SU-DHL-6 (cell line): Measurements from ENCODE around the gene HTR3C.
"Not testable (repeated sequence)": the region's sequence is repeated elsewhere in the genome, so short reads cannot be mapped to it uniquely, and the experiment has no call there.

Source experiments
- H2AFZ ChIP-seq: fragments of 200-600 bp; sonication (generic); 2 replicates; pipeline ENCODE4 v1.6.1; 2014; ENCODE audit warnings: low read depth, mild to moderate bottlenecking, moderate library complexity, mixed read lengths, antibody characterized with exemption, low read length; ENCODE audit not compliant: severe bottlenecking
- H3F3A ChIP-seq: fragments of 200-600 bp; shearing (Covaris generic); 2 replicates; pipeline ENCODE4 v1.6.0; 2016; ENCODE audit warnings: antibody characterized with exemption, mild to moderate bottlenecking; ENCODE audit not compliant: insufficient read depth
- H3K27ac ChIP-seq: fragments of 200-600 bp; sonication (generic); 2 replicates; pipeline ENCODE4 v1.5.1; 2016; ENCODE audit warnings: low read depth, mild to moderate bottlenecking, low read length, moderate library complexity, mixed read lengths
- H3K27me3 ChIP-seq: fragments of 200-600 bp; sonication (generic), shearing (Covaris generic); 2 replicates; pipeline ENCODE4 v1.6.0; 2014; ENCODE audit warnings: mild to moderate bottlenecking, low read length
- H3K36me3 ChIP-seq: fragments of 200-600 bp; sonication (generic); 2 replicates; pipeline ENCODE4 v1.6.1; 2014; ENCODE audit warnings: mild to moderate bottlenecking, low read length, mixed read lengths
- H3K4me2 ChIP-seq: fragments of 300-600, 200-600 bp; shearing (Covaris generic), sonication (generic); 2 replicates; pipeline ENCODE4 v1.6.0; 2014; ENCODE audit warnings: low read length, low read depth, mild to moderate bottlenecking; ENCODE audit not compliant: poor library complexity, severe bottlenecking
- H3K4me3 ChIP-seq: fragments of 200-600 bp; sonication (generic); 2 replicates; pipeline ENCODE4 v1.5.1; 2014; ENCODE audit warnings: antibody characterized with exemption, low read length, mild to moderate bottlenecking, mixed read lengths; ENCODE audit not compliant: insufficient read depth, poor library complexity, severe bottlenecking
- H3K79me2 ChIP-seq: fragments of 200-600 bp; sonication (generic); 2 replicates; pipeline ENCODE4 v1.6.1; 2014; ENCODE audit warnings: mild to moderate bottlenecking, low read length, moderate library complexity; ENCODE audit not compliant: insufficient read depth
- H3K9ac ChIP-seq: fragments of 200-600 bp; sonication (generic); 2 replicates; pipeline ENCODE4 v1.7.0; 2014; ENCODE audit warnings: mild to moderate bottlenecking, low read length
- H3K9me2 ChIP-seq: fragments of 200-600 bp; sonication (generic); replicated peaks from 2 replicates; pipeline ENCODE4 v1.6.1; 2014; ENCODE audit warnings: low read length; ENCODE audit not compliant: insufficient read depth
- H3K9me3 ChIP-seq: fragments of 200-600 bp; sonication (generic); 2 replicates; pipeline ENCODE4 v1.6.1; 2014; ENCODE audit warnings: low read length, mixed read lengths; ENCODE audit not compliant: insufficient read depth
- H4K20me1 ChIP-seq: fragments of 200-600 bp; sonication (generic); 2 replicates; pipeline ENCODE4 v1.6.1; 2014; ENCODE audit warnings: low read depth, mild to moderate bottlenecking, antibody characterized with exemption, low read length, moderate library complexity, mixed read lengths
- EZH2phosphoT487 ChIP-seq: fragments of 200-600 bp; sonication (generic), shearing (Covaris generic); conservative IDR thresholded peaks from 2 replicates; pipeline ENCODE4 v1.6.1; 2018; ENCODE audit warnings: mild to moderate bottlenecking, antibody characterized with exemption, low read length, moderate library complexity, mixed read lengths
- TF ChIP-seq, protein P1 (sequence below): fragments of 200-600 bp; sonication (generic); IDR thresholded peaks from one replicate; pipeline ENCODE4 v1.5.1; 2017; ENCODE audit warnings: antibody characterized with exemption, mild to moderate bottlenecking, low read length, moderate library complexity; ENCODE audit not compliant: insufficient read depth, poor library complexity, severe bottlenecking

HTR3C gene

DNA sequence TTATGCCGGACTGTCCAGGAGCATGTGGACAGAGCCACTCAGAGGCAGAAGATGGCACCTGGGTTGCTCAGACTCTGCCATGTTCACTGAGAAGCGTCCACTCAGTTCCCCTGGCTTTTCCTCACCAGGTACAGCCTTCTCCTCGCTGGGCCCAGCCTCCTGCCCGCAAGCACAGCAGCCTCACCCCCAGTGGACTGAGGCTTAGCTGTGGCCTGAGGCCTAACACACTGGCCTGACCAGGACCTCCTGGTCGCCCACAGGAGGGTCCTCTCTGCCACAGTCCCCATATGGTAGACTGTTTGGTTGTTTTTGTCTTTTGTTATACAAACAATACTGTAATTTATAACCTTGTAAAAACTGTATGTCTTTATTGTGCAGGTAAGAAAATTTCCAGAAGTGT is 15.5 kb downstream of the HTR3C start:
- H3F3A ChIP-seq, result no peaks in the 10 kb centered on the region

DNA sequence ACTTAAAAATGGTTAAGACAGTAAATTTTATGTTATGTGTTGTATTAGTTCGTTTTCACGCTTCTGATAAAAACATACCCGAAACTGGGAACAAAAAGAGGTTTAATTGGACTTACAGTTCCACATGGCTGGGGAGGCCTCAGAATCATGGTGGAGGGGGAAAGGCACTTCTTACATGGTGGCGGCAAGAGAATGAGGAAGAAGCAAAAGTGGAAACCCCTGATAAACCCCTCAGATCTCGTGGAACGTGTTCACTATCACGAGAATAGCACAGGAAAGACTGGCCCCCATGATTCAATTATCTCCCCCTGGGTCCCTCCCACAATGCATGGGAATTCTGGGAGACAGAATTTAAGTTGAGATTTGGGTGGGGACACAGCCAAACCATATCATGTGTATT is 18.3 kb downstream of the HTR3C start:
- H3K79me2 ChIP-seq, H3K27ac ChIP-seq, H3K27me3 ChIP-seq, H3K36me3 ChIP-seq, H3K4me3 ChIP-seq, H3K4me2 ChIP-seq, H3K9me2 ChIP-seq, H3K9ac ChIP-seq, H3K9me3 ChIP-seq, H4K20me1 ChIP-seq, H3F3A ChIP-seq, H2AFZ ChIP-seq: not testable (repeated sequence)

More for the DNA sequence above, 15.5 kb downstream of the HTR3C start:
- Histone ChIP-seq H3K36me3 (no peaks in the 10 kb centered on the region; the same call in 1 of the 2 replicates), H3K4me2 (no peak overlapping the region), H3K9me3 (peaks cover 10% of the 10 kb centered on the region; the same call in 1 of the 2 replicates), H2AFZ (no peak overlapping the region), H3K79me2 (no peaks in the 10 kb centered on the region), H4K20me1 (no peaks in the 10 kb centered on the region), H3K9me2 (no peaks in the 10 kb centered on the region), H3K9ac (no peak overlapping the region), H3K4me3 (no peak overlapping the region), H3K27ac (no peak overlapping the region), H3K27me3 (no peaks in the 10 kb centered on the region; the same call in 1 of the 2 replicates)
- TF ChIP-seq, protein P1, sequence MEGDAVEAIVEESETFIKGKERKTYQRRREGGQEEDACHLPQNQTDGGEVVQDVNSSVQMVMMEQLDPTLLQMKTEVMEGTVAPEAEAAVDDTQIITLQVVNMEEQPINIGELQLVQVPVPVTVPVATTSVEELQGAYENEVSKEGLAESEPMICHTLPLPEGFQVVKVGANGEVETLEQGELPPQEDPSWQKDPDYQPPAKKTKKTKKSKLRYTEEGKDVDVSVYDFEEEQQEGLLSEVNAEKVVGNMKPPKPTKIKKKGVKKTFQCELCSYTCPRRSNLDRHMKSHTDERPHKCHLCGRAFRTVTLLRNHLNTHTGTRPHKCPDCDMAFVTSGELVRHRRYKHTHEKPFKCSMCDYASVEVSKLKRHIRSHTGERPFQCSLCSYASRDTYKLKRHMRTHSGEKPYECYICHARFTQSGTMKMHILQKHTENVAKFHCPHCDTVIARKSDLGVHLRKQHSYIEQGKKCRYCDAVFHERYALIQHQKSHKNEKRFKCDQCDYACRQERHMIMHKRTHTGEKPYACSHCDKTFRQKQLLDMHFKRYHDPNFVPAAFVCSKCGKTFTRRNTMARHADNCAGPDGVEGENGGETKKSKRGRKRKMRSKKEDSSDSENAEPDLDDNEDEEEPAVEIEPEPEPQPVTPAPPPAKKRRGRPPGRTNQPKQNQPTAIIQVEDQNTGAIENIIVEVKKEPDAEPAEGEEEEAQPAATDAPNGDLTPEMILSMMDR, result no peak
- no peak for TF ChIP-seq EZH2phosphoT487

DNA sequence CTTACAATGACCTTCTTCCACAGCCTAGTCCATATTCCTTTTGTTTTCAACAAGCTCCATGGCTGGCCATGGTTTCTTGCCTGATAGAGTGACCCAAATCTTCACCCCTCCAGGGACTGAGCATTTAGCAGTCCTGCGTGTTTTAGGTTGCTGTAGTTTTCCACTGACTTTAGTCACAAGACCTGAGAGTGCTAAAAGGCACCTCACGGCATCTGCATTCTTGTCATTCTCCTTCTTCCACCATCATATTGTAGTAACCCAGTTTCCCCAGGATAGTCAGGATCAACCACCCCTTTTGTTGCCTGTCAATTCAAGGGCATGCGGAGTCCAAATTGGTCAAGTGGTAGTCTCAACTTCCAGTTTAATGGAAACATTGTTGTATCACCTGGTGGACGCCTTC is 20.8 kb downstream of the HTR3C start:
- no peaks in the 10 kb centered on the region for H4K20me1 ChIP-seq
- no peak overlapping the region for H2AFZ ChIP-seq
- no peaks in the 10 kb centered on the region; the same call in 1 of the 2 replicates for H3K36me3 ChIP-seq
- TF ChIP-seq, protein P1, result no peak
- no peak for TF ChIP-seq EZH2phosphoT487
- peaks cover 10% of the 10 kb centered on the region; the same call in 1 of the 2 replicates for H3K9me3 ChIP-seq
- H3K27ac ChIP-seq, result no peak overlapping the region
- no peaks in the 10 kb centered on the region for H3F3A ChIP-seq
- no peaks in the 10 kb centered on the region for H3K79me2 ChIP-seq
- H3K4me3 ChIP-seq, result no peak overlapping the region
- H3K9ac ChIP-seq, result no peak overlapping the region
- no peak overlapping the region for H3K4me2 ChIP-seq
- no peaks in the 10 kb centered on the region for H3K9me2 ChIP-seq
- H3K27me3 ChIP-seq, result no peaks in the 10 kb centered on the region; the same call in 1 of the 2 replicates

DNA sequence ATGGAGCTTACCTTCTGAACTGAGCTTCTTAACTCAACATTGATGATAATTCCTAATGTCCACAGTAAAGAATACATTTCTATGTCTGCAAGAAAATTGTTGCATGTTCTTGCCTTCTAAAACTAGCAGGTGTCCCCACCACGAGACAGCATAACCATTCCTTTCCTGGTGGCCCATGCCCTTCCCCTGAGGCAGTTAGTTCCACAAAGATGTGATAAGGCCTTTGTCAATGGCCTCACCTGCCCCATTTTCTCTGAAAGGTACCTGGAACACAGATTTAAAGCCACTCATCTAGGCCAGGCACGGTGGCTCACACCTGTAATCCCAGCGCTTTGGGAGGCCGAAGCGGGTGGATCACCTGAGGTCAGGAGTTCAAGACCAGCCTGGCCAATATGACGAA is 23.1 kb downstream of the HTR3C start:
- Histone ChIP-seq H3K27me3 (no peaks in the 10 kb centered on the region), H2AFZ (no peak overlapping the region), H3K36me3 (no peaks in the 10 kb centered on the region), H3K4me3 (no peak overlapping the region), H3K9me3 (0 out of 2 replicates have a peak, but pooled peaks cover under 1% of the 10 kb centered on the region), H3F3A (no peaks in the 10 kb centered on the region), H4K20me1 (no peaks in the 10 kb centered on the region), H3K79me2 (no peaks in the 10 kb centered on the region), H3K27ac (no peak overlapping the region), H3K9ac (no peak overlapping the region), H3K4me2 (no peak overlapping the region), H3K9me2 (no peaks in the 10 kb centered on the region)
- TF ChIP-seq, protein P1, result no peak
- TF ChIP-seq EZH2phosphoT487, result no peak
